ENCODE data around the gene DIP2C. TPM values are rescaled to one million over a fixed set of nuclear protein-coding genes. Genes with fewer than 3 reads are reported as not detected.
"Not testable (repeated sequence)": the region's sequence is repeated elsewhere in the genome, so short reads cannot be mapped to it uniquely, and the experiment has no call there.

DIP2C gene
- polyA plus RNA-seq, 3 donors = 4.4 to 15.1 (median 10.0) TPM

GRCh38 chr10:327889-328852 lies 361.3 kb downstream of the DIP2C start:
- 69 to 94% (median 93%) methylated on average over 22 of the region's 22 CpGs for whole genome bisulfite sequencing, 3 donors
- no peak overlapping the region for H3K27ac ChIP-seq (ENCODE audit: low read depth, low read length)

GRCh38 chr10:326894-327635 lies 362.4 kb downstream of the DIP2C start:
- WGBS, 3 donors = 90 to 95% (median 91%) methylated on average over 28 to 29 of the region's 29 CpGs
- no peak overlapping the region for H3K27ac ChIP-seq (ENCODE audit: low read depth, low read length)

GRCh38 chr10:326350-326749 lies 363.1 kb downstream of the DIP2C start:
- H3K27ac ChIP-seq (ENCODE audit: low read depth, low read length) = no peak overlapping the region
- WGBS, 3 donors = 86 to 89% (median 88%) methylated on average over 11 of the region's 11 CpGs

GRCh38 chr10:325282-325681 lies 364.2 kb downstream of the DIP2C start:
- 91 to 95% (median 94%) methylated on average over 8 of the region's 8 CpGs for WGBS, 3 donors
- H3K27ac ChIP-seq (ENCODE audit: low read depth, low read length) = no peak overlapping the region

- WGBS, 3 donors = 90 to 94% (median 93%) methylated on average over 15 of the region's 15 CpGs
- no peak overlapping the region for H3K27ac ChIP-seq (ENCODE audit: low read depth, low read length)
These were observed 364.9 kb downstream of the DIP2C start for GRCh38 chr10:324593-324992.

- H3K27ac ChIP-seq (ENCODE audit: low read depth, low read length) = no peak overlapping the region
- WGBS, 3 donors = 36 to 66% (median 41%) methylated on average over 15 of the region's 15 CpGs
These were observed 365.7 kb downstream of the DIP2C start for GRCh38 chr10:323651-324293.

- H3K27ac ChIP-seq (ENCODE audit: low read depth, low read length) = not testable (repeated sequence)
- 93 to 97% (median 96%) methylated on average over 17 to 38 of the region's 43 CpGs for WGBS, 3 donors
These were observed 366.4 kb downstream of the DIP2C start for GRCh38 chr10:323046-323445.

- 93 to 97% (median 95%) methylated on average over 10 of the region's 10 CpGs for WGBS, 3 donors
- H3K27ac ChIP-seq (ENCODE audit: low read depth, low read length) = no peak overlapping the region
These were observed 368.7 kb downstream of the DIP2C start for GRCh38 chr10:320771-321170.

GRCh38 chr10:317926-318325 lies 371.5 kb downstream of the DIP2C start:
- no peak overlapping the region for H3K27ac ChIP-seq (ENCODE audit: low read depth, low read length)
- WGBS, 3 donors = 95 to 96% (median 96%) methylated on average over 12 of the region's 12 CpGs

- WGBS, 3 donors = 64 to 76% (median 68%) methylated on average over 11 of the region's 11 CpGs
- no peak overlapping the region for H3K27ac ChIP-seq (ENCODE audit: low read depth, low read length)
These were observed 372.1 kb downstream of the DIP2C start for GRCh38 chr10:317271-317769.

- no peak overlapping the region for H3K27ac ChIP-seq (ENCODE audit: low read depth, low read length)
- 86 to 91% (median 90%) methylated on average over 6 of the region's 6 CpGs for WGBS, 3 donors
These were observed 373.1 kb downstream of the DIP2C start for GRCh38 chr10:316390-316789.

GRCh38 chr10:314871-315270 lies 374.6 kb downstream of the DIP2C start:
- 72 to 91% (median 81%) methylated on average over 4 of the region's 4 CpGs for WGBS, 3 donors
- no peak overlapping the region for H3K27ac ChIP-seq (ENCODE audit: low read depth, low read length)

- 88 to 89% (median 88%) methylated on average over 13 of the region's 13 CpGs for WGBS, 3 donors
These were observed 375.1 kb downstream of the DIP2C start for GRCh38 chr10:314381-314780.

GRCh38 chr10:311901-312665 lies 377.4 kb downstream of the DIP2C start:
- 68 to 94% (median 92%) methylated on average over 14 of the region's 14 CpGs for WGBS, 3 donors
- H3K27ac ChIP-seq (ENCODE audit: low read depth, low read length) = no peak overlapping the region

More at GRCh38 chr10:314381-314780, 375.1 kb downstream of the DIP2C start:
- no peak overlapping the region for H3K27ac ChIP-seq (ENCODE audit: low read depth, low read length)

- WGBS, 3 donors = 94 to 95% (median 95%) methylated on average over 24 to 25 of the region's 25 CpGs
- H3K27ac ChIP-seq (ENCODE audit: low read depth, low read length) = no peak overlapping the region
These were observed 378.4 kb downstream of the DIP2C start for GRCh38 chr10:310976-311639.

GRCh38 chr10:310371-310770 lies 379.1 kb downstream of the DIP2C start:
- WGBS, 3 donors = 80 to 87% (median 86%) methylated on average over 5 of the region's 5 CpGs
- no peak overlapping the region for H3K27ac ChIP-seq (ENCODE audit: low read depth, low read length)

- 33 to 77% (median 66%) methylated on average over 15 of the region's 15 CpGs for WGBS, 3 donors
- no peak overlapping the region for H3K27ac ChIP-seq (ENCODE audit: low read depth, low read length)
These were observed 380.8 kb downstream of the DIP2C start for GRCh38 chr10:308572-309085.

Measured in adipose tissue (tissue), 3 donors.